HG03103 (cell line): Measurements from ENCODE around the gene AXDND1.
"Not testable (repeated sequence)": the region's sequence is repeated elsewhere in the genome, so short reads cannot be mapped to it uniquely, and the experiment has no call there.

Source experiments
- ATAC-seq: cut with Tn5 transposase; IDR thresholded peaks from one replicate; pipeline ENCODE4 v1.9.1; 2021; ENCODE audit warnings: low read depth; ENCODE audit not compliant: unreplicated experiment

Gene AXDND1

GRCh38 chr1:179361631-179362030 lies 4.1 kb upstream of the AXDND1 start:
- ATAC-seq: not testable (repeated sequence)

GRCh38 chr1:179366093-179366800 lies 476 bp downstream of the AXDND1 start:
- ATAC-seq: no peak

GRCh38 chr1:179369751-179370341 lies 4.1 kb downstream of the AXDND1 start:
- no peak for ATAC-seq

- no peak for ATAC-seq
Observed at GRCh38 chr1:179372160-179372559, 6.4 kb downstream of the AXDND1 start.

GRCh38 chr1:179376223-179376622 lies 10.5 kb downstream of the AXDND1 start:
- ATAC-seq: no peak

GRCh38 chr1:179380299-179380698 lies 14.5 kb downstream of the AXDND1 start:
- ATAC-seq: no peak

- ATAC-seq: no peak
Observed at GRCh38 chr1:179384027-179384426, 18.3 kb downstream of the AXDND1 start.

- no peak for ATAC-seq
Observed at GRCh38 chr1:179385510-179385909, 19.7 kb downstream of the AXDND1 start.

- ATAC-seq: no peak
Observed at GRCh38 chr1:179393721-179394120, 27.9 kb downstream of the AXDND1 start.

GRCh38 chr1:179399399-179399798 lies 33.6 kb downstream of the AXDND1 start:
- ATAC-seq: not testable (repeated sequence)

GRCh38 chr1:179417760-179418159 lies 52.0 kb downstream of the AXDND1 start:
- ATAC-seq: not testable (repeated sequence)

- not testable (repeated sequence) for ATAC-seq
Observed at GRCh38 chr1:179418706-179419105, 52.9 kb downstream of the AXDND1 start.

- no peak for ATAC-seq
Observed at GRCh38 chr1:179424610-179425009, 58.8 kb downstream of the AXDND1 start.

- no peak for ATAC-seq
Observed at GRCh38 chr1:179425186-179425585, 59.4 kb downstream of the AXDND1 start.

GRCh38 chr1:179437171-179437570 lies 71.4 kb downstream of the AXDND1 start:
- ATAC-seq: no peak

GRCh38 chr1:179439646-179440045 lies 73.9 kb downstream of the AXDND1 start:
- not testable (repeated sequence) for ATAC-seq

- ATAC-seq: not testable (repeated sequence)
Observed at GRCh38 chr1:179440301-179440700, 74.5 kb downstream of the AXDND1 start.

GRCh38 chr1:179440971-179441370 lies 75.2 kb downstream of the AXDND1 start:
- no peak for ATAC-seq

GRCh38 chr1:179441501-179441900 lies 75.7 kb downstream of the AXDND1 start:
- ATAC-seq: no peak

- ATAC-seq: not testable (repeated sequence)
Observed at GRCh38 chr1:179442846-179443245, 77.1 kb downstream of the AXDND1 start.

GRCh38 chr1:179445593-179445992 lies 79.8 kb downstream of the AXDND1 start:
- no peak for ATAC-seq

- no peak for ATAC-seq
Observed at GRCh38 chr1:179447489-179447888, 81.7 kb downstream of the AXDND1 start.
